Lower leg skin (tissue), 3 donors: Measurements from ENCODE around the gene NCEH1.

ENCODE experiments used
- POLR2A ChIP-seq, 2 donors: fragments of 450-650 bp; IDR thresholded peaks; one replicate each; pipeline ENCODE4 v1.6.1; 2016 to 2017; ENCODE audit warnings: antibody characterized with exemption in 2 of 2, mild to moderate bottlenecking in 1 of 2, moderate library complexity in 1 of 2
- TF ChIP-seq, protein P1 (sequence below), 3 donors: fragments of 450-650 bp; IDR thresholded peaks; one replicate each; pipeline ENCODE4 v1.5.1; 2016; ENCODE audit warnings: antibody characterized with exemption in 3 of 3, mild to moderate bottlenecking in 3 of 3, moderate library complexity in 2 of 3

DNA sequence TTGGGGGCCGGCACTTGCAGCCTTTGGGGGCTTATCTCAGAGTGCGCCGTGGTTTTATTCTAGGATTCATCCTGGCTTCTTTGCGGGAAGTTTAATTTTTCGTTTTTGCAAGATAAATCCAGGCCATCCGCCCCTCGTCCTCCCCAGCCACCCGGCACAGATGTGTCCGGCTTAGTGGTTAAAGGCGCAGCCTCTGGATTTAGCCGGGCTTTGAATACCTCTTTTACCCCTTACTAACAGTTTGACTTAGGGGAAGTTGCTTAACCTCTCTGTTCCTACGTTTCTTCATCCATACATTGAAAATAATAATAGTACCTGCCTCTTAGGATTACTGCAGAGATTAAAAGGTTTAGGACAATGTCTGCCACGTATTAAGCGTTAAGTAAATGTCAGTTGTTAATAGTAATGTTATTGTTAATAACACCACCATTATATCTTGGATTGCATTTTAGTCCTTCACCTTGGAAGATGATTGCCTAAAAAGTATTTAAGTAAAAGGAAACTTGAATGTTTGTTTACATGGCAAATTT is 40.4 kb upstream of the NCEH1 start:
- TF ChIP-seq, protein P1, sequence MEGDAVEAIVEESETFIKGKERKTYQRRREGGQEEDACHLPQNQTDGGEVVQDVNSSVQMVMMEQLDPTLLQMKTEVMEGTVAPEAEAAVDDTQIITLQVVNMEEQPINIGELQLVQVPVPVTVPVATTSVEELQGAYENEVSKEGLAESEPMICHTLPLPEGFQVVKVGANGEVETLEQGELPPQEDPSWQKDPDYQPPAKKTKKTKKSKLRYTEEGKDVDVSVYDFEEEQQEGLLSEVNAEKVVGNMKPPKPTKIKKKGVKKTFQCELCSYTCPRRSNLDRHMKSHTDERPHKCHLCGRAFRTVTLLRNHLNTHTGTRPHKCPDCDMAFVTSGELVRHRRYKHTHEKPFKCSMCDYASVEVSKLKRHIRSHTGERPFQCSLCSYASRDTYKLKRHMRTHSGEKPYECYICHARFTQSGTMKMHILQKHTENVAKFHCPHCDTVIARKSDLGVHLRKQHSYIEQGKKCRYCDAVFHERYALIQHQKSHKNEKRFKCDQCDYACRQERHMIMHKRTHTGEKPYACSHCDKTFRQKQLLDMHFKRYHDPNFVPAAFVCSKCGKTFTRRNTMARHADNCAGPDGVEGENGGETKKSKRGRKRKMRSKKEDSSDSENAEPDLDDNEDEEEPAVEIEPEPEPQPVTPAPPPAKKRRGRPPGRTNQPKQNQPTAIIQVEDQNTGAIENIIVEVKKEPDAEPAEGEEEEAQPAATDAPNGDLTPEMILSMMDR (IDR thresholded peaks at IDR 0.05): no peak
- TF ChIP-seq POLR2A (IDR thresholded peaks at IDR 0.05): no peak
